HepG2 (cell line): ENCODE measurements around the gene POC1A. TPM values are rescaled to one million over a fixed set of nuclear protein-coding genes. Genes with fewer than 3 reads are reported as not detected.

Experiments used
- ATAC-seq: fragments of 200-7000 bp; cut with Tn5 transposase; 3 replicates; pipeline ENCODE4 v1.9.1; 2020; ENCODE audit warnings: mild to moderate bottlenecking, moderate library complexity
- BruUV-seq: library from RNA; stranded (reverse); fragments of 400-500 nt; replicated peaks from 2 replicates; lab custom pipeline; 2021; lab: Mats Ljungman, UMichigan
- CTCF ChIA-PET: fragments of 300-600 bp; formaldehyde crosslinking; extraction: SDS; loops from one replicate; lab custom pipeline; 2021; ENCODE audit warnings: low total read pairs, inconsistent platforms, low intra/inter-chr PET ratio; lab: Yijun Ruan, JAX
- POLR2A ChIA-PET: fragments of 350-600 bp; sonication (Branson Sonifier 250); formaldehyde crosslinking; loops from one replicate; lab custom pipeline; 2020; ENCODE audit warnings: antibody characterized with exemption, inconsistent platforms; lab: Yijun Ruan, JAX
- DNase-seq: peaks from one replicate; pipeline ENCODE4 v3.0.0-alpha.2; 2015; ENCODE audit warnings: low spot score
- FAIRE-seq: peaks from 3 replicates; lab custom pipeline; 2011; peaks lifted over from hg19 to GRCh38; lab: Jason Lieb, UNC
- H2AFZ ChIP-seq: one replicate; pipeline ENCODE4 v1.6.1; 2011; ENCODE audit warnings: low read length, inconsistent platforms
- H3K27ac ChIP-seq: fragments of 300-600 bp; 3 replicates; pipeline ENCODE4 v1.8.0; 2011; ENCODE audit warnings: mixed run types, mild to moderate bottlenecking, mixed read lengths, low read length, inconsistent platforms; ENCODE audit not compliant: insufficient read depth; ENCODE audit errors: extremely low read length
- H3K27me3 ChIP-seq, 2 experiments: fragments of 200-600 bp in 1 of 2; 2 replicates in 1 of 2; 3 replicates in 1 of 2; pipeline versions ENCODE4 v1.6.0 to v1.8.0; 2011; ENCODE audit warnings: low read length in 2 of 2, mild to moderate bottlenecking in 2 of 2, moderate library complexity in 2 of 2, inconsistent platforms in 1 of 2; ENCODE audit not compliant: insufficient read depth in 2 of 2, control insufficient read depth in 1 of 2
- H3K36me3 ChIP-seq, 2 experiments: fragments of 200-600 bp in 1 of 2; replicated peaks in 1 of 2; 2 replicates in 1 of 2; 3 replicates in 1 of 2; pipeline versions ENCODE4 v1.5.1 to v1.8.0; 2011; ENCODE audit warnings: low read length in 2 of 2, inconsistent platforms in 1 of 2; ENCODE audit not compliant: insufficient read depth in 2 of 2, control insufficient read depth in 1 of 2
- H3K4me1 ChIP-seq: 2 replicates; pipeline ENCODE4 v1.5.1; 2012; ENCODE audit warnings: low read length, inconsistent platforms; ENCODE audit not compliant: insufficient read depth
- H3K4me2 ChIP-seq: 2 replicates; pipeline ENCODE4 v1.6.0; 2011; ENCODE audit warnings: low read depth, low read length, inconsistent platforms
- H3K4me3 ChIP-seq, 3 experiments: fragments of 200-600 bp in 1 of 3; sonication (generic), shearing (Covaris generic) in 1 of 3; replicated peaks in 1 of 3; 2 replicates each; pipeline ENCODE4 v1.5.1; 2011 to 2016; ENCODE audit warnings: low read length in 3 of 3, inconsistent platforms in 2 of 3, low read depth in 2 of 3, mild to moderate bottlenecking in 2 of 3, control low read depth in 1 of 3, mixed read lengths in 1 of 3; ENCODE audit not compliant: insufficient read depth in 1 of 3
- H3K79me2 ChIP-seq: one replicate; pipeline ENCODE4 v1.6.1; 2011; ENCODE audit warnings: low read length, inconsistent platforms; ENCODE audit not compliant: insufficient read depth
- H3K9ac ChIP-seq: 2 replicates; pipeline ENCODE4 v1.6.0; 2011; ENCODE audit warnings: mild to moderate bottlenecking, low read depth, low read length, inconsistent platforms; ENCODE audit not compliant: insufficient read depth
- H3K9me3 ChIP-seq: 2 replicates; pipeline ENCODE4 v1.5.1; 2012; ENCODE audit warnings: mild to moderate bottlenecking, low read length
- H4K20me1 ChIP-seq: 2 replicates; pipeline ENCODE4 v1.6.0; 2011; ENCODE audit warnings: inconsistent platforms, mild to moderate bottlenecking, low read length, moderate library complexity; ENCODE audit not compliant: insufficient read depth
- ARID5B ChIP-seq: IDR thresholded peaks from 2 replicates; pipeline ENCODE4 v1.4.0; 2020; ENCODE audit warnings: mild to moderate bottlenecking, missing genetic modification reagents
- ASH2L ChIP-seq: fragments of 300-600, 200-600 bp; sonication (generic); IDR thresholded peaks from 2 replicates; pipeline ENCODE4 v1.7.0; 2017; ENCODE audit warnings: low read depth, mild to moderate bottlenecking, moderate library complexity, mixed read lengths, low read length; ENCODE audit not compliant: insufficient read length
- ATF7-NPFF ChIP-seq: sonication (generic); formaldehyde crosslinking; IDR thresholded peaks from 2 replicates; pipeline ENCODE4 v1.8.1; 2023; ENCODE audit warnings: mild to moderate bottlenecking, low read depth, missing genetic modification reagents, moderate library complexity
- BRCA1 ChIP-seq: sonication (generic); formaldehyde crosslinking; IDR thresholded peaks from 2 replicates; pipeline ENCODE4 v1.4.0; 2020; ENCODE audit warnings: missing genetic modification reagents
- ISX ChIP-seq: sonication (generic); formaldehyde crosslinking; conservative IDR thresholded peaks from 2 replicates; pipeline ENCODE4 v1.5.0; 2020; ENCODE audit warnings: missing genetic modification reagents
- MAFG ChIP-seq: sonication (generic); formaldehyde crosslinking; IDR thresholded peaks from 2 replicates; pipeline ENCODE4 v1.5.1; 2020; ENCODE audit warnings: mild to moderate bottlenecking, missing genetic modification reagents
- MAFK ChIP-seq, 2 experiments: IDR thresholded peaks in 1 of 2; conservative IDR thresholded peaks in 1 of 2; 2 replicates each; pipeline ENCODE4 v1.6.1; 2011; ENCODE audit warnings: improper control_type of control experiment in 2 of 2, low read length in 2 of 2
- NCOA2 ChIP-seq: sonication (generic); formaldehyde crosslinking; IDR thresholded peaks from 2 replicates; pipeline ENCODE4 v1.8.0; 2022; ENCODE audit warnings: inconsistent platforms
- RNF2 ChIP-seq: fragments of 450-650 bp; conservative IDR thresholded peaks from 2 replicates; pipeline ENCODE4 v1.6.1; 2016; ENCODE audit warnings: low read depth
- RXRB ChIP-seq: IDR thresholded peaks from 2 replicates; pipeline ENCODE4 v1.6.1; 2016; ENCODE audit warnings: borderline replicate concordance, missing genetic modification reagents, missing compliant biosample characterization
- SIN3A ChIP-seq: IDR thresholded peaks from 2 replicates; pipeline ENCODE4 v1.6.1; 2011; ENCODE audit warnings: low read depth, mild to moderate bottlenecking, control low read depth, low read length, borderline replicate concordance
- STAG1 ChIP-seq: sonication (generic); formaldehyde crosslinking; IDR thresholded peaks from 2 replicates; pipeline ENCODE4 v1.4.0; 2020; ENCODE audit warnings: missing genetic modification reagents
- TAF1 ChIP-seq: sonication (generic); formaldehyde crosslinking; IDR thresholded peaks from 2 replicates; pipeline ENCODE4 v1.4.0; 2020; ENCODE audit warnings: missing genetic modification reagents
- ZBTB14 ChIP-seq: sonication (generic); formaldehyde crosslinking; IDR thresholded peaks from 2 replicates; pipeline ENCODE4 v1.4.0; 2020; ENCODE audit warnings: missing genetic modification reagents
- ZNF335 ChIP-seq: sonication (generic); formaldehyde crosslinking; IDR thresholded peaks from 2 replicates; pipeline ENCODE4 v1.4.0; 2020; ENCODE audit warnings: missing genetic modification reagents
- ZNF597 ChIP-seq: sonication (generic); formaldehyde crosslinking; IDR thresholded peaks from 2 replicates; pipeline ENCODE4 v1.5.0; 2020; ENCODE audit warnings: missing genetic modification reagents
- WGBS: methylation state at CpG from one replicate; pipeline ENCODE4 v1.1.6; 2017; ENCODE audit warnings: low lambda C conversion rate; 5-methylcytosine and 5-hydroxymethylcytosine counted together
- in situ Hi-C: cut with HindIII; loops from 2 replicates; pipeline ENCODE4 v1.10.0; 2017; ENCODE audit warnings: low pct_unique_long_range_greater_than_20kb; ENCODE audit not compliant: extremely low pct_ligation_motif_present
- intact Hi-C: fragments of 100-400 bp; cut with micrococcal nuclease; formaldehyde crosslinking; loops from one replicate; pipeline ENCODE4 v1.10.0; 2022; ENCODE audit not compliant: unreplicated experiment
- polyA plus RNA-seq, 8 experiments: library from polyadenylated mRNA; depleted of rRNA in 3 of 8; stranded (reverse) in 7 of 8; unstranded in 1 of 8; fragments of >200 nt; fragmentation: Illumina TruSeq in 4 of 8; extraction: Trizol in 4 of 8; gene quantifications; 2 replicates each; pipeline versions ENCODE4 v1.2.1 to v1.2.3, GENCODE V29; 2011 to 2016; ENCODE audit warnings: low read depth in 4 of 8, missing spikeins in 1 of 8, mixed read lengths in 1 of 8; ENCODE audit not compliant: insufficient read depth in 1 of 8
- total RNA-seq, 5 experiments: library from RNA; depleted of rRNA; stranded (reverse); fragments of >200 nt; fragmentation: Illumina TruSeq; extraction: Trizol; gene quantifications; 2 replicates each; pipeline ENCODE4 v1.2.3, GENCODE V29; 2016; ENCODE audit warnings: low read depth in 1 of 5
- TF ChIP-seq, protein P1 (sequence below): sonication (generic); formaldehyde crosslinking; IDR thresholded peaks from 2 replicates; pipeline ENCODE4 v1.4.0; 2020; ENCODE audit warnings: missing genetic modification reagents, borderline replicate concordance

The POC1A gene
- total and polyA plus RNA-seq, 2 of the 13 experiments (the other 11 are each of a cell fraction or from before 2014, with no cell fraction given) = 14.6 to 20.0 TPM

GRCh38 chr3:52182196-52182595, 28.0 kb upstream of the POC1A start:
- ATAC-seq (peak; percentile 51), FAIRE-seq (no peak), DNase-seq (no peak)
- Histone ChIP-seq H3K9me3 (no peaks in the 10 kb centered on the region), H3K27ac (no peak overlapping the region), H3K9ac (no peak overlapping the region), H4K20me1 (no peaks in the 10 kb centered on the region), H3K36me3 (no peaks in the 10 kb centered on the region), H3K79me2 (no peaks in the 10 kb centered on the region), H2AFZ (no peak overlapping the region), H3K4me1 (peaks cover 87% of the 10 kb centered on the region), H3K4me2 (peak overlapping the region; percentile 45; the same call in 1 of the 2 replicates), H3K27me3 (no peaks in the 10 kb centered on the region), H3K4me3 (peak overlapping the region in 1 of 3 experiments; percentile 12; a peak in 1 of 6 replicates)
- intact Hi-C loops = no loop called here
- 11% methylated on average over 1 of the region's 5 CpGs for WGBS
- in situ Hi-C loops = no loop called here
- ChIA-PET CTCF (no interaction called here), POLR2A (interaction anchor here (0.7 to 1.5 kb wide), 5 partner anchors 10 to 107 kb away, joined by 3 to 6 read pairs (median 4); partner anchors contain the start of gene POC1A)
- BruUV-seq = no TSS peak
- no peak for TF ChIP-seq STAG1
- TF ChIP-seq, protein P1, sequence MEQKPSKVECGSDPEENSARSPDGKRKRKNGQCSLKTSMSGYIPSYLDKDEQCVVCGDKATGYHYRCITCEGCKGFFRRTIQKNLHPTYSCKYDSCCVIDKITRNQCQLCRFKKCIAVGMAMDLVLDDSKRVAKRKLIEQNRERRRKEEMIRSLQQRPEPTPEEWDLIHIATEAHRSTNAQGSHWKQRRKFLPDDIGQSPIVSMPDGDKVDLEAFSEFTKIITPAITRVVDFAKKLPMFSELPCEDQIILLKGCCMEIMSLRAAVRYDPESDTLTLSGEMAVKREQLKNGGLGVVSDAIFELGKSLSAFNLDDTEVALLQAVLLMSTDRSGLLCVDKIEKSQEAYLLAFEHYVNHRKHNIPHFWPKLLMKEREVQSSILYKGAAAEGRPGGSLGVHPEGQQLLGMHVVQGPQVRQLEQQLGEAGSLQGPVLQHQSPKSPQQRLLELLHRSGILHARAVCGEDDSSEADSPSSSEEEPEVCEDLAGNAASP (CRISPR knock-in tag) = peak; percentile 76; the same call in 1 of the 2 replicates
- no peak for TF ChIP-seq ISX (CRISPR knock-in tag)
- TF ChIP-seq ZBTB14 (CRISPR knock-in tag) = no peak
- TF ChIP-seq MAFK (conservative IDR thresholded peaks at IDR 0.05 in 1 of 2, IDR thresholded peaks at IDR 0.05 in 1 of 2; ENCODE audit: low read length in 2 of 2) = no peak
- no peak for TF ChIP-seq MAFG (CRISPR knock-in tag)
- TF ChIP-seq ATF7-NPFF = no peak
- TF ChIP-seq TAF1 (CRISPR knock-in tag) = no peak
- TF ChIP-seq ASH2L = no peak
- TF ChIP-seq ARID5B (CRISPR knock-in tag) = no peak
- TF ChIP-seq ZNF335 (CRISPR knock-in tag) = no peak
- TF ChIP-seq SIN3A = no peak
- TF ChIP-seq NCOA2 (CRISPR knock-in tag) = 0 out of 2 replicates have a peak, but pooled peaks have one; percentile 18
- peak; percentile 80 for TF ChIP-seq RXRB
- TF ChIP-seq ZNF597 (CRISPR knock-in tag) = no peak
- TF ChIP-seq RNF2 = no peak
- no peak for TF ChIP-seq BRCA1 (CRISPR knock-in tag)
